DOHH2 (cell line): ENCODE data around the gene MAP2.

Source experiments
- H3F3A ChIP-seq: fragments of 200-600 bp; sonication (generic), shearing (Covaris generic); 2 replicates; pipeline ENCODE4 v1.6.0; 2016; ENCODE audit warnings: antibody characterized with exemption, mild to moderate bottlenecking; ENCODE audit not compliant: control insufficient read depth, insufficient read depth
- H3K27ac ChIP-seq: fragments of 200-600 bp; sonication (generic); 2 replicates; pipeline ENCODE4 v1.5.1; 2014; ENCODE audit warnings: low read depth, mild to moderate bottlenecking, low read length, moderate library complexity
- H3K27me3 ChIP-seq: fragments of 200-600 bp; sonication (generic); 2 replicates; pipeline ENCODE4 v1.6.1; 2014; ENCODE audit warnings: mild to moderate bottlenecking, low read length, mixed read lengths; ENCODE audit not compliant: control insufficient read depth
- H3K36me3 ChIP-seq: fragments of 200-600 bp; sonication (generic); 2 replicates; pipeline ENCODE4 v1.6.1; 2014; ENCODE audit warnings: mild to moderate bottlenecking, low read length, moderate library complexity, mixed read lengths; ENCODE audit not compliant: control insufficient read depth
- H3K4me1 ChIP-seq: fragments of 200-600 bp; sonication (generic); 2 replicates; pipeline ENCODE4 v1.6.1; 2014; ENCODE audit warnings: mild to moderate bottlenecking, low read length, mixed read lengths; ENCODE audit not compliant: control insufficient read depth
- H3K4me2 ChIP-seq: fragments of 200-600 bp; sonication (generic); 2 replicates; pipeline ENCODE4 v1.6.0; 2014; ENCODE audit warnings: mild to moderate bottlenecking, low read length, moderate library complexity
- H3K4me3 ChIP-seq: fragments of 200-600 bp; sonication (generic); 2 replicates; pipeline ENCODE4 v1.5.1; 2014; ENCODE audit warnings: mild to moderate bottlenecking, low read length, mixed read lengths
- H3K79me2 ChIP-seq: fragments of 200-600 bp; sonication (generic); 2 replicates; pipeline ENCODE4 v1.6.1; 2014; ENCODE audit warnings: mild to moderate bottlenecking, low read length, mixed read lengths; ENCODE audit not compliant: control insufficient read depth
- H3K9me2 ChIP-seq: fragments of 200-600 bp; sonication (generic); replicated peaks from 2 replicates; pipeline ENCODE4 v1.6.1; 2014; ENCODE audit warnings: mild to moderate bottlenecking, low read length, mixed read lengths; ENCODE audit not compliant: control insufficient read depth
- H3K9me3 ChIP-seq: fragments of 200-600 bp; sonication (generic); 2 replicates; pipeline ENCODE4 v1.6.1; 2014; ENCODE audit warnings: antibody characterized with exemption, low read length, mixed read lengths; ENCODE audit not compliant: control insufficient read depth, insufficient read depth
- H4K20me1 ChIP-seq: fragments of 200-600 bp; sonication (generic); 2 replicates; pipeline ENCODE4 v1.6.0; 2014; ENCODE audit warnings: low read depth, mild to moderate bottlenecking, antibody characterized with exemption, low read length, moderate library complexity; ENCODE audit not compliant: control insufficient read depth, insufficient read depth
- EZH2phosphoT487 ChIP-seq: fragments of 200-600 bp; sonication (generic); IDR thresholded peaks from 2 replicates; pipeline ENCODE4 v1.6.1; 2017; ENCODE audit warnings: borderline replicate concordance, mild to moderate bottlenecking, antibody characterized with exemption, low read length, moderate library complexity, mixed read lengths
- TF ChIP-seq, protein P1 (sequence below): fragments of 200-600 bp; sonication (generic); IDR thresholded peaks from one replicate; pipeline ENCODE4 v1.5.1; 2014; ENCODE audit warnings: antibody characterized with exemption, mild to moderate bottlenecking, low read depth, low read length; ENCODE audit not compliant: poor library complexity, severe bottlenecking

Gene MAP2, protein sequence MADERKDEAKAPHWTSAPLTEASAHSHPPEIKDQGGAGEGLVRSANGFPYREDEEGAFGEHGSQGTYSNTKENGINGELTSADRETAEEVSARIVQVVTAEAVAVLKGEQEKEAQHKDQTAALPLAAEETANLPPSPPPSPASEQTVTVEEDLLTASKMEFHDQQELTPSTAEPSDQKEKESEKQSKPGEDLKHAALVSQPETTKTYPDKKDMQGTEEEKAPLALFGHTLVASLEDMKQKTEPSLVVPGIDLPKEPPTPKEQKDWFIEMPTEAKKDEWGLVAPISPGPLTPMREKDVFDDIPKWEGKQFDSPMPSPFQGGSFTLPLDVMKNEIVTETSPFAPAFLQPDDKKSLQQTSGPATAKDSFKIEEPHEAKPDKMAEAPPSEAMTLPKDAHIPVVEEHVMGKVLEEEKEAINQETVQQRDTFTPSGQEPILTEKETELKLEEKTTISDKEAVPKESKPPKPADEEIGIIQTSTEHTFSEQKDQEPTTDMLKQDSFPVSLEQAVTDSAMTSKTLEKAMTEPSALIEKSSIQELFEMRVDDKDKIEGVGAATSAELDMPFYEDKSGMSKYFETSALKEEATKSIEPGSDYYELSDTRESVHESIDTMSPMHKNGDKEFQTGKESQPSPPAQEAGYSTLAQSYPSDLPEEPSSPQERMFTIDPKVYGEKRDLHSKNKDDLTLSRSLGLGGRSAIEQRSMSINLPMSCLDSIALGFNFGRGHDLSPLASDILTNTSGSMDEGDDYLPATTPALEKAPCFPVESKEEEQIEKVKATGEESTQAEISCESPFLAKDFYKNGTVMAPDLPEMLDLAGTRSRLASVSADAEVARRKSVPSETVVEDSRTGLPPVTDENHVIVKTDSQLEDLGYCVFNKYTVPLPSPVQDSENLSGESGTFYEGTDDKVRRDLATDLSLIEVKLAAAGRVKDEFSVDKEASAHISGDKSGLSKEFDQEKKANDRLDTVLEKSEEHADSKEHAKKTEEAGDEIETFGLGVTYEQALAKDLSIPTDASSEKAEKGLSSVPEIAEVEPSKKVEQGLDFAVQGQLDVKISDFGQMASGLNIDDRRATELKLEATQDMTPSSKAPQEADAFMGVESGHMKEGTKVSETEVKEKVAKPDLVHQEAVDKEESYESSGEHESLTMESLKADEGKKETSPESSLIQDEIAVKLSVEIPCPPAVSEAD (N-terminal part only)

DNA sequence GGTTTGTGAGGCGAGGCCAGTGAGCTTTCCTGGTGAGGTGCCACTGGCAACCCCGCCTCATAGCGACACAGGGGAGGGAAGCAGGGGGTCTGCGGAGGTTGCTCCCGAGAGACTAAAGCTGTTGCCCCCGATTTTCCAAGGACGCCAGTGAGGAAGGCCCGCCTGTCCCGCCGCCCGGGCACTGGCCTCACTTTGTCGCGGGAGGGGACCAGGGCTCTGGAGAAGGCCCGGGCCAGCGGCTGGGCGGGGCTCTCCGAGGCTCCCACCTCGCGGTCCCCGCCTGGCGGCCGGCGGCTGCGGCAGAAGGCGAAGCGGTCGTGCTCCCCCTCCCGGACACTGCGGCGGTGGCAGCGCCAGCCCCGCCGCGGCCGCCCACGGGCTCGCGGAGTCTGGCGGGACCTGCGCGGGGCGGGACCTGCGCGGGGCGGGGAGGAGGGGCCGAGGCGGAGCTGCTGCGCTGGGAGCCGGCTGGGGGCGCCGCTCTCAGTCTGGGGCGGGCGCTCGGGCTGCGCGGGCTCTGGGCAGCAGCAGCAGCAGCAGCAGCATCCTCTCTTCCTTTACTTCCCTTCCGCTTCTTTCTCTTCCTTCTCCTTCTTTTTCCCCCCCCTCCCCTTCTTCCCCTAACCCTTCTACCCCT, at the start of gene MAP2:
Gene MAP2, plus strand, starts transcription at position 486 of the 637 bp plus-strand sequence. CDS start 229,124 bp downstream, outside the sequence.
- H3K36me3 ChIP-seq: no peaks in the 10 kb centered on the region
- peaks cover 20% of the 10 kb centered on the region for H3K4me1 ChIP-seq
- peaks cover 19% of the 10 kb centered on the region for H3K79me2 ChIP-seq
- H3K9me2 ChIP-seq: no peaks in the 10 kb centered on the region
- H3F3A ChIP-seq: peaks cover 4% of the 10 kb centered on the region; the same call in 1 of the 2 replicates
- no peaks in the 10 kb centered on the region for H4K20me1 ChIP-seq
- H3K4me3 ChIP-seq: peak within 1 kb of the TSS; percentile 83
- H3K4me2 ChIP-seq: peak within 1 kb of the TSS; percentile 81
- H3K27me3 ChIP-seq: no peaks in the 10 kb centered on the region
- no peaks in the 10 kb centered on the region for H3K9me3 ChIP-seq
- no peak within 1 kb of the TSS for H3K27ac ChIP-seq
- TF ChIP-seq, protein P1, sequence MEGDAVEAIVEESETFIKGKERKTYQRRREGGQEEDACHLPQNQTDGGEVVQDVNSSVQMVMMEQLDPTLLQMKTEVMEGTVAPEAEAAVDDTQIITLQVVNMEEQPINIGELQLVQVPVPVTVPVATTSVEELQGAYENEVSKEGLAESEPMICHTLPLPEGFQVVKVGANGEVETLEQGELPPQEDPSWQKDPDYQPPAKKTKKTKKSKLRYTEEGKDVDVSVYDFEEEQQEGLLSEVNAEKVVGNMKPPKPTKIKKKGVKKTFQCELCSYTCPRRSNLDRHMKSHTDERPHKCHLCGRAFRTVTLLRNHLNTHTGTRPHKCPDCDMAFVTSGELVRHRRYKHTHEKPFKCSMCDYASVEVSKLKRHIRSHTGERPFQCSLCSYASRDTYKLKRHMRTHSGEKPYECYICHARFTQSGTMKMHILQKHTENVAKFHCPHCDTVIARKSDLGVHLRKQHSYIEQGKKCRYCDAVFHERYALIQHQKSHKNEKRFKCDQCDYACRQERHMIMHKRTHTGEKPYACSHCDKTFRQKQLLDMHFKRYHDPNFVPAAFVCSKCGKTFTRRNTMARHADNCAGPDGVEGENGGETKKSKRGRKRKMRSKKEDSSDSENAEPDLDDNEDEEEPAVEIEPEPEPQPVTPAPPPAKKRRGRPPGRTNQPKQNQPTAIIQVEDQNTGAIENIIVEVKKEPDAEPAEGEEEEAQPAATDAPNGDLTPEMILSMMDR: peak; percentile 70
- TF ChIP-seq EZH2phosphoT487: no peak

DNA sequence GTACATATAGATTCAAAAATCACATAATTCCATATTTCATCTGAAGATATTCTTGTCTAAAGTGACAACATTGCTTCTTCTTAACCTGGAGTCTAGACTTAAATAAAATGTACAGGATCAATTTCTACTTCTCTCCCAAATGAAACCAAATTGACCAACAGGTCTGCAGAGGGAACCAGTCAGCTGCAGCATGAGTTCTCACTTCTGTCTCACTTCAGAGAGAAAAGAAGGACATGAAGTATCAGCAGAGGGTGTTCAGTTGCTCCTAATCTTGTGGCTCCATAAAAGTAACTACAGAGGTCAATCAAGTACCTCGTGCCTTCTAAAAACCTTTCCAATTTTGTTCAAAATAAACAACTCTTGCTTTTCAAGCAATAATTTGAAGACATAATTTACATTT, 47.2 kb upstream of the MAP2 start:
- Histone ChIP-seq H3K4me2 (no peak overlapping the region), H3K4me1 (peaks cover 18% of the 10 kb centered on the region), H3K9me2 (no peaks in the 10 kb centered on the region), H3K36me3 (no peaks in the 10 kb centered on the region), H3F3A (peaks cover 9% of the 10 kb centered on the region), H4K20me1 (no peaks in the 10 kb centered on the region), H3K79me2 (no peaks in the 10 kb centered on the region), H3K27me3 (no peaks in the 10 kb centered on the region), H3K9me3 (peaks cover 3% of the 10 kb centered on the region; the same call in 1 of the 2 replicates), H3K27ac (no peak overlapping the region), H3K4me3 (no peak overlapping the region)
- no peak for TF ChIP-seq EZH2phosphoT487
- TF ChIP-seq, protein P1: no peak

DNA sequence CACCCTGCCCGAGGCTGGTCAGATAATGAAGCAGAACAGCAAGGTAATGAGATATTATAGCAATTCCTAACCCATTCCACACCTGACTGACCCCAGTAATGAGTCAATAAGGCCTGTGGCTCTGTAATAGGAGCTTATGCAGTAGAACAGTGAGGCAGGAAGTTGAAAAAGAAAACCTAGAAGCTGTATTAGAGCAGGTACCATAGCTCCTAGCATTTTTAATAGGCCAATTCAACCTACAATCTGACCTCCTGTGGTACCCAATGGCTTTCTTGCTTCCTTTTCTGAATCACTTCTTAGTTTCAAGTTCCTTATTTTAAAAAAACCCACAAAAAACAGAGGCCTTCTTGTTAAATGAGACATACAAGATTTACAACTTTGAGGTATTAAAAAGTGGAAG, 43.6 kb upstream of the MAP2 start:
- H3K4me3 ChIP-seq: peak overlapping the region; percentile 34
- peaks cover 18% of the 10 kb centered on the region for H3K4me1 ChIP-seq
- peaks cover 3% of the 10 kb centered on the region; the same call in 1 of the 2 replicates for H3K9me3 ChIP-seq
- H3K9me2 ChIP-seq: no peaks in the 10 kb centered on the region
- peaks cover 9% of the 10 kb centered on the region for H3F3A ChIP-seq
- H3K4me2 ChIP-seq: peak overlapping the region; percentile 58
- TF ChIP-seq, protein P1: no peak
- TF ChIP-seq EZH2phosphoT487: no peak
- no peaks in the 10 kb centered on the region for H3K36me3 ChIP-seq
- H3K27ac ChIP-seq: peak overlapping the region; percentile 41
- H3K27me3 ChIP-seq: no peaks in the 10 kb centered on the region
- no peaks in the 10 kb centered on the region for H4K20me1 ChIP-seq
- no peaks in the 10 kb centered on the region for H3K79me2 ChIP-seq
